Activated naive CD4-positive, alpha-beta T cell treated with Interleukin-2 at 50 U/mL for 16 hours (primary cell): ENCODE results near the gene EFCAB6.
"Not testable (repeated sequence)": the region's sequence is repeated elsewhere in the genome, so short reads cannot be mapped to it uniquely, and the experiment has no call there.

Source experiments
- DNase-seq: peaks from one replicate; pipeline ENCODE4 v3.0.0-alpha.2; 2020

The EFCAB6 gene

GRCh38 chr22:43698403-43698802, 113.7 kb downstream of the EFCAB6 start:
- DNase-seq, result no peak

GRCh38 chr22:43697894-43698293, 114.2 kb downstream of the EFCAB6 start:
- no peak for DNase-seq

GRCh38 chr22:43693249-43693648, 118.9 kb downstream of the EFCAB6 start:
- DNase-seq, result no peak

- no peak for DNase-seq
These were observed 122.7 kb downstream of the EFCAB6 start for GRCh38 chr22:43689356-43689755.

- no peak for DNase-seq
These were observed 129.3 kb downstream of the EFCAB6 start for GRCh38 chr22:43682851-43683250.

- no peak for DNase-seq
These were observed 130.3 kb downstream of the EFCAB6 start for GRCh38 chr22:43681731-43682360.

GRCh38 chr22:43670513-43670912, 141.6 kb downstream of the EFCAB6 start:
- no peak for DNase-seq

- no peak for DNase-seq
These were observed 142.9 kb downstream of the EFCAB6 start for GRCh38 chr22:43669190-43669589.

GRCh38 chr22:43667656-43668055, 144.4 kb downstream of the EFCAB6 start:
- DNase-seq, result no peak

GRCh38 chr22:43666457-43666856, 145.6 kb downstream of the EFCAB6 start:
- DNase-seq, result no peak

GRCh38 chr22:43658823-43659222, 153.3 kb downstream of the EFCAB6 start:
- no peak for DNase-seq

GRCh38 chr22:43656581-43656980, 155.5 kb downstream of the EFCAB6 start:
- not testable (repeated sequence) for DNase-seq

GRCh38 chr22:43654271-43654670, 157.8 kb downstream of the EFCAB6 start:
- DNase-seq, result no peak

- no peak for DNase-seq
These were observed 159.3 kb downstream of the EFCAB6 start for GRCh38 chr22:43652845-43653244.

GRCh38 chr22:43643387-43643786, 168.7 kb downstream of the EFCAB6 start:
- no peak for DNase-seq

GRCh38 chr22:43642319-43643206, 169.5 kb downstream of the EFCAB6 start:
- no peak for DNase-seq

- no peak for DNase-seq
These were observed 172.7 kb downstream of the EFCAB6 start for GRCh38 chr22:43639228-43639948.

GRCh38 chr22:43637275-43638260, 174.5 kb downstream of the EFCAB6 start:
- no peak for DNase-seq

- DNase-seq, result no peak
These were observed 176.0 kb downstream of the EFCAB6 start for GRCh38 chr22:43636086-43636485.

GRCh38 chr22:43635101-43635500, 177.0 kb downstream of the EFCAB6 start:
- no peak for DNase-seq

GRCh38 chr22:43634316-43634715, 177.8 kb downstream of the EFCAB6 start:
- no peak for DNase-seq

- no peak for DNase-seq
These were observed 178.3 kb downstream of the EFCAB6 start for GRCh38 chr22:43633631-43634285.
